Panc1 (cell line): ENCODE results near the gene RAB12.

Experiments
- CTCF ChIP-seq: fragments of 450-650 bp; IDR thresholded peaks from 2 replicates; pipeline ENCODE4 v1.5.1; 2017; ENCODE audit warnings: mild to moderate bottlenecking
- POLR2AphosphoS5 ChIP-seq: IDR thresholded peaks from 2 replicates; pipeline ENCODE4 v1.6.1; 2012; ENCODE audit warnings: mild to moderate bottlenecking, low read depth, low read length, moderate library complexity
- REST ChIP-seq, 2 experiments: IDR thresholded peaks; 2 replicates each; pipeline ENCODE4 v1.6.1; 2011 to 2012; ENCODE audit warnings: low read depth in 2 of 2, control low read depth in 1 of 2, low read length in 1 of 2, mild to moderate bottlenecking in 1 of 2, moderate library complexity in 1 of 2; ENCODE audit not compliant: insufficient read depth in 1 of 2
- SIN3A ChIP-seq: IDR thresholded peaks from 2 replicates; pipeline ENCODE4 v1.6.1; 2012; ENCODE audit warnings: low read depth, mild to moderate bottlenecking, low read length, moderate library complexity, borderline replicate concordance; ENCODE audit not compliant: insufficient read depth

GRCh38 chr18:8614875-8615274 lies 5.6 kb downstream of the RAB12 start:
- TF ChIP-seq REST (IDR thresholded peaks at IDR 0.05; ENCODE audit: insufficient read depth in 1 of 2, low read depth in 2 of 2, low read length in 1 of 2) (no peak), CTCF (no peak), SIN3A (no peak), POLR2AphosphoS5 (no peak)
